GM12865 (cell line): ENCODE measurements around the gene HIPK2.

Experiments used
- DNase-seq: peaks from one replicate; pipeline ENCODE4 v3.0.0; 2010; ENCODE audit warnings: low read depth
- H3K4me3 ChIP-seq: 2 replicates; pipeline ENCODE4 v1.5.1; 2011; ENCODE audit warnings: mild to moderate bottlenecking, low read depth, low read length, control low read depth
- CTCF ChIP-seq: IDR thresholded peaks from 2 replicates; pipeline ENCODE4 v1.5.1; 2011; ENCODE audit warnings: low read length, control low read depth, low read depth, inconsistent platforms; ENCODE audit not compliant: insufficient read depth; ENCODE audit errors: missing control alignments

HIPK2 gene

GRCh38 chr7:139648941-139649425 is 128.8 kb downstream of the HIPK2 start:
- DNase-seq = peak; percentile 92
- H3K4me3 ChIP-seq = peak overlapping the region; percentile 26
- TF ChIP-seq CTCF = no peak

GRCh38 chr7:139648391-139648861 is 129.4 kb downstream of the HIPK2 start:
- H3K4me3 ChIP-seq = peak overlapping the region; percentile 26
- peak; percentile 61 for DNase-seq
- no peak for TF ChIP-seq CTCF

- peak overlapping the region; percentile 26 for H3K4me3 ChIP-seq
- TF ChIP-seq CTCF = no peak
- peak; percentile 36 for DNase-seq
Measured at GRCh38 chr7:139647814-139648390, 129.9 kb downstream of the HIPK2 start.

- DNase-seq = peak; percentile 59
- H3K4me3 ChIP-seq = no peak overlapping the region
- TF ChIP-seq CTCF = no peak
Measured at GRCh38 chr7:139647085-139647484, 130.7 kb downstream of the HIPK2 start.

GRCh38 chr7:139646566-139646965 is 131.2 kb downstream of the HIPK2 start:
- no peak overlapping the region for H3K4me3 ChIP-seq
- TF ChIP-seq CTCF = no peak
- no peak for DNase-seq

GRCh38 chr7:139645572-139646523 is 131.9 kb downstream of the HIPK2 start:
- peak; percentile 88 for TF ChIP-seq CTCF
- peak; percentile 92 for DNase-seq
- no peak overlapping the region for H3K4me3 ChIP-seq
